ENCODE results near the gene FAM171A1. TPM values are rescaled to one million over a fixed set of nuclear protein-coding genes. Genes with fewer than 3 reads are reported as not detected.

FAM171A1 gene
- 7.5 to 14.9 TPM (median 8.8 TPM) in 3 replicates for polyA plus RNA-seq
- polyA plus RNA-seq (2011; ENCODE audit: low read depth), result 6.7 TPM
- 12.5 and 12.7 TPM in 2 replicates for polyA plus RNA-seq (2011; cell fraction: cytosol; rRNA removed)
- polyA plus RNA-seq (2011; cell fraction: nucleus; rRNA removed), result 21.9 and 22.2 TPM in 2 replicates
- 8.3 and 14.8 TPM in 2 replicates for polyA plus RNA-seq (2012; ENCODE audit: low replicate concordance)
- 7.6 to 17.5 TPM (median 8.4 TPM) in 3 replicates for polyA minus RNA-seq
- polyA minus RNA-seq (2011; cell fraction: cytosol; rRNA and poly(A)+ RNA removed), result 13.4 TPM
- 10.8 and 16.1 TPM in 2 replicates for polyA minus RNA-seq (2011; cell fraction: nucleus; rRNA and poly(A)+ RNA removed)

DNA sequence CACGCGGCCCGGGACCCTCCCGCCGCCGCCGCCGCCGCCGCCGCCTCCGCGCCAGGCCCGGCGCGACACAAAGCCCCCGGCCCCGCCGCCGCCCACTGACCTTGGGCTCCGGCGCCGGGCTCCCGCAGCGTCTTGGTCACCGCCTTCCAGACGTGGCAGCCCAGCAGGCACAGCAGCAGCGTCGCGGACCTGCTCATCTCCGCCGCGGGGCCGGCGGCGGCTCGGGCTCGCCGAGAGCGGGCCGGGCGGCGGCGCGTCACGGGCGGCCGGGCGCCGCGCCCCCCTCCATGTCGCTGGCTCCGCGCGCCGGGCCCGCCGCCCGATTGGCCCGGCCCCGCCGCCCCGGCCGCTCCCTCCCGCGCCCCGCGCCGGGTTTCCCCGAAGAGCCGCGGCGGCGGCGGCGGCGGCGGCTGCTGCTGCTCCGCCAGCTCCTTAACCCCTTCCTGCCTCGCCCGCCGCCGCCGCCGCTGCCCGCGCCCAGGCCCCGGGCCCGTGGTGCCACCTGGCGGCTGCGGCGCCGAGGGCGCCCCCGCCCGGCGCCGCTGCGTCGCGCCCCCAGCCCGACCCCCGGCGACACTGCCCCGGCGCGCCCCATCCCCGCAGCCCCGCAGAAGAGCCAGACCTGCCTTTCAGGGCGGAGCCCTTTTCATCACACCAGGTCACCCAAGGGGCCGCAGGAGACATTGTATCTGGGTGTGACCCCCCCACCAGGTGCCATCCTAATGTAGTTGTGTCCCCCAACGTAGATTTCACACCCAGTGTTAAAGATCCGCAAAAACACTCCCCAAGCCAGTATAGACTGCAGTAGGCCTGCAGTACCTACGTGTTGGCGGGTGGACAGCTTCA is at the start of gene FAM171A1:
Gene FAM171A1, minus strand, starts transcription at position 434 of the 846 bp plus-strand sequence. Its CDS starts 237 bp downstream, at position 197.
- no peaks in the 10 kb centered on the region for H3K36me3 ChIP-seq (ENCODE audit: control insufficient read depth in 2 of 2, extremely low read depth in 1 of 2, insufficient read depth in 2 of 2, low read length in 2 of 2)
- H2AFZ ChIP-seq (ENCODE audit: control insufficient read depth, low read length), result peak within 1 kb of the TSS; percentile 56
- H3K27me3 ChIP-seq (ENCODE audit: control insufficient read depth, extremely low read depth, insufficient read depth, low read length), result peaks cover 4% of the 10 kb centered on the region
- H3K9me1 ChIP-seq (ENCODE audit: control insufficient read depth, extremely low read depth, insufficient read depth, low read length), result no peaks in the 10 kb centered on the region
- H3K9me3 ChIP-seq (ENCODE audit: control insufficient read depth, low read depth, low read length), result no peaks in the 10 kb centered on the region
- no peaks in the 10 kb centered on the region for H4K20me1 ChIP-seq (ENCODE audit: control insufficient read depth, extremely low read depth, insufficient read depth, low read length)
- peak in 1 of 3 experiments; percentile 53 for TF ChIP-seq CTCF (optimal IDR thresholded peaks at IDR 0.05 in 1 of 3, IDR thresholded peaks at IDR 0.05 in 1 of 3, conservative IDR thresholded peaks at IDR 0.05 in 1 of 3; ENCODE audit: extremely low read depth in 1 of 3, insufficient read depth in 2 of 3, low read length in 3 of 3)
- TF ChIP-seq EZH2 (IDR thresholded peaks at IDR 0.05; ENCODE audit: low read length), result no peak
- FAIRE-seq (no peak), DNase-seq (ENCODE audit: low read depth, low spot score) (no peak)
- H3K9ac ChIP-seq (ENCODE audit: control insufficient read depth, extremely low read depth, insufficient read depth, low read length), result peak within 1 kb of the TSS; percentile 77
- peak within 1 kb of the TSS; percentile 61 to 74 (median 69) for H3K4me3 ChIP-seq (ENCODE audit: control insufficient read depth in 2 of 3, extremely low read depth in 1 of 3, insufficient read depth in 2 of 3, low read depth in 1 of 3, low read length in 3 of 3)
- H3K4me2 ChIP-seq (ENCODE audit: control insufficient read depth, extremely low read depth, insufficient read depth, low read depth, low read length), result peak within 1 kb of the TSS; percentile 88
- H3K79me2 ChIP-seq (ENCODE audit: control insufficient read depth, insufficient read depth, low read length), result peaks cover 16% of the 10 kb centered on the region
- dilution Hi-C loops (cut with MboI; ENCODE audit: extremely low pct_ligation_motif_present, low sequenced_read_pairs), result no loop called here
- peaks cover 9% of the 10 kb centered on the region for H3K4me1 ChIP-seq (ENCODE audit: control insufficient read depth, extremely low read depth, insufficient read depth, low read length)
- H3K27ac ChIP-seq (ENCODE audit: control insufficient read depth, insufficient read depth, low read length), result no peak within 1 kb of the TSS

GRCh38 chr10:15420858-15421257 is 49.8 kb upstream of the FAM171A1 start:
- Histone ChIP-seq H3K9me3 (ENCODE audit: control insufficient read depth, low read depth, low read length) (no peaks in the 10 kb centered on the region), H3K4me2 (ENCODE audit: control insufficient read depth, extremely low read depth, insufficient read depth, low read depth, low read length) (no peak overlapping the region), H3K27me3 (ENCODE audit: control insufficient read depth, extremely low read depth, insufficient read depth, low read length) (no peaks in the 10 kb centered on the region), H3K36me3 (ENCODE audit: control insufficient read depth in 2 of 2, extremely low read depth in 1 of 2, insufficient read depth in 2 of 2, low read length in 2 of 2) (no peaks in the 10 kb centered on the region), H3K9me1 (ENCODE audit: control insufficient read depth, extremely low read depth, insufficient read depth, low read length) (no peaks in the 10 kb centered on the region), H3K4me1 (ENCODE audit: control insufficient read depth, extremely low read depth, insufficient read depth, low read length) (no peaks in the 10 kb centered on the region), H3K9ac (ENCODE audit: control insufficient read depth, extremely low read depth, insufficient read depth, low read length) (no peak overlapping the region), H3K79me2 (ENCODE audit: control insufficient read depth, insufficient read depth, low read length) (no peaks in the 10 kb centered on the region), H3K4me3 (ENCODE audit: control insufficient read depth in 2 of 3, extremely low read depth in 1 of 3, insufficient read depth in 2 of 3, low read depth in 1 of 3, low read length in 3 of 3) (no peak overlapping the region), H2AFZ (ENCODE audit: control insufficient read depth, low read length) (no peak overlapping the region), H3K27ac (ENCODE audit: control insufficient read depth, insufficient read depth, low read length) (no peak overlapping the region), H4K20me1 (ENCODE audit: control insufficient read depth, extremely low read depth, insufficient read depth, low read length) (no peaks in the 10 kb centered on the region)
- no peak for TF ChIP-seq EZH2 (IDR thresholded peaks at IDR 0.05; ENCODE audit: low read length)
- TF ChIP-seq CTCF (optimal IDR thresholded peaks at IDR 0.05 in 1 of 3, IDR thresholded peaks at IDR 0.05 in 1 of 3, conservative IDR thresholded peaks at IDR 0.05 in 1 of 3; ENCODE audit: extremely low read depth in 1 of 3, insufficient read depth in 2 of 3, low read length in 3 of 3), result no peak
- FAIRE-seq (no peak), DNase-seq (ENCODE audit: low read depth, low spot score) (no peak)
- dilution Hi-C loops (cut with MboI; ENCODE audit: extremely low pct_ligation_motif_present, low sequenced_read_pairs), result no loop called here
